Measurements from ENCODE around the gene LINC01488.

Gene LINC01488

GRCh38 chr11:69535908-69536307, 54.4 kb downstream of the LINC01488 start:
- DNase-seq, result no peak

- DNase-seq, result no peak
These were observed 54.9 kb downstream of the LINC01488 start for GRCh38 chr11:69536406-69536805.

- DNase-seq, result no peak
These were observed 55.7 kb downstream of the LINC01488 start for GRCh38 chr11:69537126-69537525.

GRCh38 chr11:69537855-69538640, 56.6 kb downstream of the LINC01488 start:
- no peak for DNase-seq

- no peak for DNase-seq
These were observed 57.4 kb downstream of the LINC01488 start for GRCh38 chr11:69538854-69539253.

- DNase-seq, result no peak
These were observed 58.1 kb downstream of the LINC01488 start for GRCh38 chr11:69539416-69540117.

- no peak for DNase-seq
These were observed 58.9 kb downstream of the LINC01488 start for GRCh38 chr11:69540118-69541000.

GRCh38 chr11:69541001-69541285, 59.5 kb downstream of the LINC01488 start:
- DNase-seq, result no peak

- DNase-seq, result peak; percentile 14
These were observed 60.2 kb downstream of the LINC01488 start for GRCh38 chr11:69541501-69542313.

- DNase-seq, result no peak
These were observed 61.1 kb downstream of the LINC01488 start for GRCh38 chr11:69542314-69543168.

Data from NCI-H1092 treated with DMSO at 0.1 percent for 48 hours (cell line).